GM20431 (cell line): ENCODE data around the gene CRIP1.

Source experiments
- in situ Hi-C: fragments of 300-500 bp; cut with MseI, MboI; formaldehyde crosslinking; loops from one replicate; pipeline ENCODE4 v1.15.0; 2020; ENCODE audit warnings: low sequenced_read_pairs; ENCODE audit not compliant: unreplicated experiment

CRIP1 gene

DNA sequence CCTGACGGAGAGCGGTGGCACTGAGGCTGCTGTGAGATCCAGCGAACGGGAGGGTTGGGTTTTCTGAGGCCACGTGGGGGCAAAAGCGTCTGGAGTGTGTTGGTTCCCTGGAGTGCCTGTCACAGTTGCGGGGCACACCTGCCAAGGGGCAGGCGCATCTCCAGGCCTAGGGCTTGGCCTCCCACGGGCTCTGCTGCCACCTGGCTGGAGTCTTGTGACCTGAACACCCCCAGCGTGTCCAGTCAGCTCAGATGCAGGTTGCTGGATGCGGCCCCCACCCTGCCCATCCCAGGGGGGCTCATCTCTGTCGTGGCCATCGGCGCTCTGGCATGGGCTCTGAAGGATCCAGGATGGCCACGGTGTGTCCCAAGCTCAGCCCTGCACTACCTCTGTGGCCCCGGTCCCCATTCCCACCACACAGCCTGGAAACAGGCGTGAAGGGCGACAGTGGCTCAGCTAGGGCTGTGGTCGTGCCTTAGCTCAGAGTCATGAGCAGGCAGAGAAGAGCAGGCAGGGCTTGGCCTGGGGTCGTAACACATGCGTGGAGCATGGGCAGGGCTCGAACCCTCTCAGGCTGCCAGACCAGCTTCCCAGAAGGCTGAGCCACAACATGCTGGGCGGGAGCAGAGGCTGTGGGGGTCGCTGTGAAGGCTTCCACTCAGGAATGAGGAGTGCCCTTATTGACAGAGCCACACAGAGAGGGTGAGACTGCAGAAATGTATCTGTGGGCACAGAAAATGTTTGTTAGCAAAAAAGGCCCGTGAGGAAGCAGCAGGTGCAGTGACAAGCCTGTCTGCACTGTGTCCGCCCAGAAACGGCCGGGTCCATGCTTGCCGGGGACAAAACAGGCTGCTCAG lies 35.6 kb upstream of the CRIP1 start:
- in situ Hi-C loops: no loop called here

GRCh38 chr14:105452963-105453362 lies 33.7 kb upstream of the CRIP1 start:
- in situ Hi-C loops: no loop called here

- in situ Hi-C loops: no loop called here
Measured at GRCh38 chr14:105453847-105454246, 32.8 kb upstream of the CRIP1 start.

DNA sequence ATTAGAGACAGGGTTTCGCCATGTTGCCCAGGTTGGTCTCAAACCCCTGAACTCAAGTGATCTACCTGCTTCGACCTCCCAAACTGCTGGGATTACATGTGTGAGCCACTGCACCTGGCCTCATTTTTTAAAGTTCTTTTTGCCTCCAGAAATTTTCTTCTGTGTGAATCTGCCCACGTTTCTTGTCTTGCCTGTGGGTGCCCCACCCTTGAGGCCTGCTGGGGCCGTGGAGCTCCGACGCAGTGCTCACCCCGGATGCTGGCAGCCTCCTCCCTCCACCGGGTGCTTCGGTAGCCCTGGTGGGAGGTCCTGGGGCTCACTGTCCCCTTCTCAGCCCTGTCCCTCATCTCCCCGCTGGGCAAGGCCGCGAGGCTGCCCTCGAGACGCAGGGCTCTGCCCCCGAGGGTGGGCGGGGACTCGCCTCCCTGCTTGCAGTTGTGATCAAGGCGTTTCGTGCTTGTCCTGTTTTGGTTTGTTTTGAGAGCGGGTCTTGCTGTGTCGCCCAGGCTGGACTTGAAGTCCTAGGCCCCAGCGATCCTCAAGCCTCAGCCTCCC lies 31.5 kb upstream of the CRIP1 start:
- in situ Hi-C loops: no loop called here

DNA sequence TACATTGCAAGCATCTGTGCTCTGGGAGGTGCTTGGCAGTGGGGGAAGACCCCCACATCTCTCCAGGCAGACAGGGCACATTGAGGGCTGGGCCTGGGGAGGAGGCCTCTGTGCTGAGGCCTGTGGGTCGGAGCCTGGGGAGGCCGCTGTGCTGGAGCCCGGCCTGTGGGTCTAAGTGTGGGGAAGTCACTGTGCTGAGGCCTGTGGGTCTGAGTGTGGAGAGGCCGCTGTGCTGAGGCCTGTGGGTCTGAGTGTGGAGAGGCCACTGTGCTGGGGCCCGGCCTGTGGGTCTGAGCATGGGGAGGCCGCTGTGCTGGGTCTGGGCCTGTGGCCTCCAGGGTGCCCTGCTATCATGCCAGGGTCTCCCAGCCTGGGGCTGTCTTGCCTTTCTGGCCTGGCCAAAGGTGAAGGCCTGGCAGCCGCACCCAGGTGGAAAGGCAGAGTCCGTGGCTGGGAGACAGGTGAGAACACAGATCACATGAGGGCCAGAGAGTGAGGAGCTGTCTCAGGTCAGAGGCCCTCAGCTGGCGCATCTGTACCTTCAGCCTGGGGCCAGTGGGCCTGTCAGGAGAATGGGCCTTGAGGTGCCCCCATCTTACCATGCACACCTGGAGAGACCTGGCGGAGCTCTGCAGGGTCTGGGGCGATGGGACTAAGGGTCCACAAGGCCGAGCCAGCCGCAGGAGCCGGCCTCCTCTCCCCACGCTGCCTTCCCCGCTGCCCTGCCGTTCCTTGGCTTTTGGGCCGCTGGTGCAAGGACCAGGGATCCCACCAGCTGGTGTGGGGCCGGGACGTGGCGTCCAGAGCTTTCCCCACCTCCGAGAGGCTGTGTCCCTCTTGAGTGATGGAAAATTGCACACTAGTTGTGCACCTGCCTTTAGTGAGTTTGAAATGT lies 30.7 kb upstream of the CRIP1 start:
- in situ Hi-C loops: no loop called here

GRCh38 chr14:105456736-105457617 lies 29.7 kb upstream of the CRIP1 start:
- in situ Hi-C loops: no loop called here

GRCh38 chr14:105458010-105458409 lies 28.7 kb upstream of the CRIP1 start:
- in situ Hi-C loops: no loop called here

DNA sequence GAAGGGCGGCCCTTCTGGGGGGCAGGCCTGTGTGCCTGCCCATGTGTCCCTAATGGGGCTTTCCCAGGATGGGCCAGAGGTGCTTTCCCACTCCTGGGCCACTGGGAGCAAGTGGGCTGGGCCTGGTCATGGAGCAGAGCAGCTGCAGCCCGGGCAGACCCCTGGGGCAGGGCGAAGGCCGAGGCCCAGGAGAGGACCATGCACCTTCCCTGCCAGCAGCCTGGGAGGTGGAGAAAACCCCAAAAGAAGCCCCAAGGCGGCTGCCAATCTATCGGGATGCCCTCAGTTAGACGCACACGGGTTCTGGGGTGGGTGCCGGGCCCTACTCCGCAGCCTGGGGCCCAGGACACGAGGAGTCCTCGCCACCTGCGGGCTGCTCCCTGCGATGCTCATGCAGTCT lies 28.1 kb upstream of the CRIP1 start:
- in situ Hi-C loops: no loop called here

- in situ Hi-C loops: no loop called here
Measured at GRCh38 chr14:105460116-105460515, 26.6 kb upstream of the CRIP1 start.

- in situ Hi-C loops: no loop called here
Measured at GRCh38 chr14:105460616-105461015, 26.1 kb upstream of the CRIP1 start.

GRCh38 chr14:105461903-105462302 lies 24.8 kb upstream of the CRIP1 start:
- in situ Hi-C loops: no loop called here

- in situ Hi-C loops: no loop called here
Measured at GRCh38 chr14:105464501-105464900, 22.2 kb upstream of the CRIP1 start.

GRCh38 chr14:105465209-105466031 lies 21.3 kb upstream of the CRIP1 start:
- in situ Hi-C loops: no loop called here

DNA sequence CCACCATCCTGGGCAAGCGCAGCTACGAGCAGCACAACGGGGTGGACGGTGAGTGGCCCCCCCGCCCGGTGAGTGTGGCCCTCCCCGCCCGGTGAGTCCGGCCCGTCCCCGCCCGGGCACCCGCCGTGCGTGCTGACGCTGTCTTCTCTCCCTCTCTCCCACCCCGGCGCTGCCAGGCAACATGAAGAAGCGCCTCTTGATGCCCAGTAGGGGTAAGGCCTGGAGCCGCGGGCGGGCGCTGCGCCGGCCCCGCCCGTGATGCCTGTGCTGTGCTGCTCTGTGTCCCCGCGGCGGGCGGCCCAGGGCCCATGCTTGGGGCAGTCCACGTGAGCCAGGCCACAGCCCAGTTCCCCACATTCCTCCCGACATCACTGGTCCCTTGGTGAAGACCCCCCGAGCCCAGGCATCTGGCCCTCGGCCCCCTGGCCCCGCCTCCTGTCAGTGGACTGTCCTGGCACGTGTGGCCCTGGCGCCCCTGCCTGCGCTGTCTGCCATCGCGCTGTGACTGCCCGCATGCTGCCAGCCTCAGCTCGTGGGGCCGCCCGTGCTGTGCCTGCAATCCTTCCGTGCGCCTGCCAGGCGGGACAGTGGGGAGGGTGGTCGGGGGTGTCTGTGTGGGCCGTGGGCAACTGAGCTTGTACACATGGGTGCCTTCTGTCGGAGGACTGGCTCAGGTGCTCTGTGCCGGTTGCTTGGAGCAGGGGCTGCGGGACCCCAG lies 20.0 kb upstream of the CRIP1 start:
- in situ Hi-C loops: no loop called here

DNA sequence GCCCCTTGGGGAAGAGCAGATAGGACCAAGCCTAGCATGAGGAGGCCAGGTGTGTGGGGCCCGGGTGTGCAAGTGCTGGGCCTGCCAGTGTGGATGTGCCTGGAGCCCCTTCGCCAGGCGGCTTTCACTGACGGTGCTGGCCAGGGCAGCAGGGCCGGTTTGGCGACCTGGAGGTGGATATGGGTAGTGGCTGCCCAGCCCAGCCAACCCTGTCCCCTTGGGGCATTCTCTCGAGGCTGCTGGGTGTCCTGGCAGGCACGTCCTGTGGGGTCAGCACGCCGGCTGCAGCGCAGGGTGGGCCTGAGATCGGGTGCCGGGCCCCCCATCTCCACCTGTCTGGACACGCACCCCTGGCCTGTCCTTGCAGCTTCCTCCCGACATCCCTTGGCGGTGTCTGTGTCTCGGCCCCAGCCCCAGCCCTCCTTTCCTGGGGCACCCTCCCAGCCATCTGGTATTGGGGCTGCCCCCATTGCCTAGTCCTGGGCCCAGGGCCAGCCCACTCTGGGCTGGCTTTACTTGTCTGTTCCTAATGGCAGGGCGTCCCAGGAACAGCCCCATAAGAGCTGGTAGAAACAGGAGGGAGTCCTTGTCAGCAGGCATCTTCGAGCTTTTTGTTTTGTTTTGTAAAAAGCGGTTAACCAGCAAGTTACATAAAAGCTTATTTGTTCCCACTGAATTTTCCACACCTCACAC lies 19.3 kb upstream of the CRIP1 start:
- in situ Hi-C loops: no loop called here

DNA sequence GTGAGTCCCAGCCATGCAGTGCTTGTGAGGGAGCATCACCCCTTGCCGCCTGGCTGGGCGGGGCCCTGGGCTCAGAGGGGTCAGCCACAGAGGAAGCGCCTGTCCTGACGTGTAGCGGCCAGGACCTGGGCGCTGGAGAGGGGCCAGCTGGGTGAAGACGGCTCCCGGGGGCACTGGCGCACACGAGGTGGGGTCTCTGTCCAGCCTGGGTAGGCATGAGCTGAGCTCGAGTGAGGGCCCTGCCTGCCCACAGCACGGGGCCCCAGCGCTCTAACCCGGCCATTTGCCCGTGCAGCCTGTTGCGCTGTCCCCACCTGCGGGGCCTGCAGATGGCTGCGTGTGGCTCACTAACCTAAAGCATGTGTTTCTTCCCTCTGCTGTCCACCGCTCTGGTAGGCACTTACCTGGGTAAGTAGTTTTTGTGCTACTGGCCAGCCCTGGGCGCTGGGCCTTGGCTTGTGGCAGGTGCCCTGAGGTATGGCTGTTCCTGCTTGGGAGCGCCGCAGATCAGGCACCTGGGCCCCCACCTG lies 18.7 kb upstream of the CRIP1 start:
- in situ Hi-C loops: no loop called here

- in situ Hi-C loops: no loop called here
Measured at GRCh38 chr14:105468621-105469241, 18.0 kb upstream of the CRIP1 start.
